Muscle layer of duodenum (tissue), 2 donors: ENCODE data around the gene DDX31.

Experiments used
- H3K27ac ChIP-seq: one replicate; pipeline ENCODE4 v1.7.0; 2013; ENCODE audit warnings: mild to moderate bottlenecking, low read length
- H3K27me3 ChIP-seq: one replicate; pipeline ENCODE4 v1.7.0; 2013; ENCODE audit warnings: low read depth, mild to moderate bottlenecking, control low read depth, low read length
- H3K36me3 ChIP-seq, 2 donors: one replicate each; pipeline ENCODE4 v1.7.0; 2013; ENCODE audit warnings: low read length in 2 of 2, control low read depth in 1 of 2, mild to moderate bottlenecking in 1 of 2; ENCODE audit not compliant: insufficient read depth in 2 of 2, control insufficient read depth in 1 of 2
- H3K4me1 ChIP-seq, 2 donors: one replicate each; pipeline ENCODE4 v1.7.0; 2013; ENCODE audit warnings: low read length in 2 of 2, mild to moderate bottlenecking in 2 of 2, control low read depth in 1 of 2, moderate library complexity in 1 of 2; ENCODE audit not compliant: insufficient read depth in 2 of 2, control insufficient read depth in 1 of 2
- H3K4me3 ChIP-seq, 2 donors: one replicate each; pipeline ENCODE4 v1.7.0; 2013; ENCODE audit warnings: low read length in 2 of 2, low read depth in 1 of 2, mild to moderate bottlenecking in 1 of 2
- H3K9me3 ChIP-seq, 2 donors: one replicate each; pipeline ENCODE4 v1.7.0; 2013; ENCODE audit warnings: low read length in 2 of 2, control low read depth in 1 of 2, mild to moderate bottlenecking in 1 of 2; ENCODE audit not compliant: control insufficient read depth in 1 of 2
- donor health status: healthy.

Gene DDX31

DNA sequence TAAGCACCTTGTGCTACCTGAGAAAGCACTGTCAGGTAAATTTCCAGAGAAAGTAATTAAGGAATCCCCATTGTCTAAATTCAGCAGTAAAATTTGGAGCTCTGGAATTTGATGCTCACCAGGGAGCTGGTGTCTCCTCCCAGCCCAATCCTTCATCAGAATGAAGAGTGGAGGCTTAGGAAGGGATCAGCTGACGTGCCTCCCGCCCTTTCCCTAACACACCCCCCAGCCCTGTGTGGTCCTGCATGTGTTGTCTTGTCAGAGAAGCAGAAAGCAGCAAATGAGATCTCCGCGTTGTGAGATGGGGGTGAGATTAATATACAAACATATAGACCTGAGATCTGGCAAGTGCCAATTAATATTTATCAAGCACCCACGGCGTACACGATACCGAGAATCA, 114.3 kb downstream of the DDX31 start:
- H3K27ac ChIP-seq = no peak overlapping the region
- no peak overlapping the region for H3K4me3 ChIP-seq
- H3K4me1 ChIP-seq = no peaks in the 10 kb centered on the region
- H3K36me3 ChIP-seq = no peaks in the 10 kb centered on the region
- H3K27me3 ChIP-seq = no peaks in the 10 kb centered on the region
- no peaks in the 10 kb centered on the region for H3K9me3 ChIP-seq

DNA sequence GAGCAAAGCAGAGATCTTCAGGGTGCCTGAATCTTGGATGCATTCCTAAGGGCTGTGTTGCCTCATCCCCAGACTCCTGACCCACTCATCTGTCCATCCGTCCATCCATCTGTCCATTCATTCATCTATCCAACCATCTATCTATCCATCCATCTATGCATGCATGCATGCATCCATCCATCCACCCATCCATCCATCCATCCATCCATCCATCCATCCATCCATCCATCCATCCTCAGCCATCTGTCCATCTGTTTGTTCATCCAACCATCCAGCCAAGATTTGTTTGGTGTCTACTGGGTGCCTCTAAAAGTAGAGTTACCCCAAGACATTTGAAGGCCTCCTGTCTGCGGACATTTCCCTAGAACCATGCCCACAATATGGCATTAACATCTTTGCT, 115.0 kb downstream of the DDX31 start:
- Histone ChIP-seq H3K4me3 (no peak overlapping the region), H3K27me3 (no peaks in the 10 kb centered on the region), H3K4me1 (no peaks in the 10 kb centered on the region), H3K36me3 (no peaks in the 10 kb centered on the region), H3K9me3 (no peaks in the 10 kb centered on the region), H3K27ac (no peak overlapping the region)

- no peak overlapping the region for H3K27ac ChIP-seq
These were observed 117.7 kb downstream of the DDX31 start for GRCh38 chr9:132552041-132552440.

DNA sequence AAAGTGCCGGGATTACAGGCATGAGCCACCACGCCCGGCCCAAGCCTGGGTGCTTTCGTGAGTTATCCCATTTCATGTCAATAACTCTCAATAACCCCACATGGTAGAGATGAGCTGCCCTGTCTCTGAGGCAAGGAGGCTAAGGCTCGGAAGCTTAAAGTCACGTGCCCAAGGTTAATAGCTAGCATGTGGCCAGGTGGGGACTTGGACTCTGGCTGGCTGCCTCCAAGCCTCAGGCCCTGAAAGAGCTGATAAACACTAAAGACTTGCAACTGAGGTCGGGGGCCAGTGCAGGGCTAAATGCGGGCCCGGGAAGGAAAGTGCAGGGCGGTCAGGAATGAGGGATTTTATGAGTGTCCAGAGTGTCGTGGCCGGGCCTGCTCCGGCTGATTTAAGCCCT, 118.2 kb downstream of the DDX31 start:
- H3K9me3 ChIP-seq = no peaks in the 10 kb centered on the region
- no peak overlapping the region for H3K27ac ChIP-seq
- no peaks in the 10 kb centered on the region for H3K36me3 ChIP-seq
- H3K27me3 ChIP-seq = no peaks in the 10 kb centered on the region
- no peak overlapping the region for H3K4me3 ChIP-seq
- H3K4me1 ChIP-seq = no peaks in the 10 kb centered on the region

More at GRCh38 chr9:132552041-132552440, 117.7 kb downstream of the DDX31 start:
- H3K9me3 ChIP-seq = no peaks in the 10 kb centered on the region
- no peak overlapping the region for H3K4me3 ChIP-seq
- no peaks in the 10 kb centered on the region for H3K27me3 ChIP-seq
- H3K36me3 ChIP-seq = no peaks in the 10 kb centered on the region
- no peaks in the 10 kb centered on the region for H3K4me1 ChIP-seq

- Histone ChIP-seq H3K36me3 (no peaks in the 10 kb centered on the region), H3K9me3 (no peaks in the 10 kb centered on the region), H3K27ac (no peak overlapping the region), H3K4me3 (no peak overlapping the region), H3K4me1 (peaks cover 0 to 12% of the 10 kb centered on the region in 2 donors), H3K27me3 (no peaks in the 10 kb centered on the region)
These were observed 120.8 kb downstream of the DDX31 start for GRCh38 chr9:132548751-132549640.

- H3K4me3 ChIP-seq = no peak overlapping the region
- peaks cover 0 to 12% of the 10 kb centered on the region in 2 donors for H3K4me1 ChIP-seq
- H3K27me3 ChIP-seq = no peaks in the 10 kb centered on the region
- H3K9me3 ChIP-seq = no peaks in the 10 kb centered on the region
- H3K36me3 ChIP-seq = no peaks in the 10 kb centered on the region
- H3K27ac ChIP-seq = no peak overlapping the region
These were observed 121.6 kb downstream of the DDX31 start for GRCh38 chr9:132547976-132548730.

GRCh38 chr9:132547436-132547835, 122.3 kb downstream of the DDX31 start:
- Histone ChIP-seq H3K9me3 (no peaks in the 10 kb centered on the region), H3K27me3 (no peaks in the 10 kb centered on the region)

GRCh38 chr9:132547052-132547431, 122.7 kb downstream of the DDX31 start:
- Histone ChIP-seq H3K36me3 (no peaks in the 10 kb centered on the region), H3K4me3 (no peak overlapping the region), H3K4me1 (peaks cover 0 to 12% of the 10 kb centered on the region in 2 donors), H3K27ac (no peak overlapping the region), H3K27me3 (no peaks in the 10 kb centered on the region), H3K9me3 (no peaks in the 10 kb centered on the region)

More at GRCh38 chr9:132547436-132547835, 122.3 kb downstream of the DDX31 start:
- no peak overlapping the region for H3K27ac ChIP-seq
- peaks cover 0 to 12% of the 10 kb centered on the region in 2 donors for H3K4me1 ChIP-seq
- no peaks in the 10 kb centered on the region for H3K36me3 ChIP-seq
- H3K4me3 ChIP-seq = no peak overlapping the region

DNA sequence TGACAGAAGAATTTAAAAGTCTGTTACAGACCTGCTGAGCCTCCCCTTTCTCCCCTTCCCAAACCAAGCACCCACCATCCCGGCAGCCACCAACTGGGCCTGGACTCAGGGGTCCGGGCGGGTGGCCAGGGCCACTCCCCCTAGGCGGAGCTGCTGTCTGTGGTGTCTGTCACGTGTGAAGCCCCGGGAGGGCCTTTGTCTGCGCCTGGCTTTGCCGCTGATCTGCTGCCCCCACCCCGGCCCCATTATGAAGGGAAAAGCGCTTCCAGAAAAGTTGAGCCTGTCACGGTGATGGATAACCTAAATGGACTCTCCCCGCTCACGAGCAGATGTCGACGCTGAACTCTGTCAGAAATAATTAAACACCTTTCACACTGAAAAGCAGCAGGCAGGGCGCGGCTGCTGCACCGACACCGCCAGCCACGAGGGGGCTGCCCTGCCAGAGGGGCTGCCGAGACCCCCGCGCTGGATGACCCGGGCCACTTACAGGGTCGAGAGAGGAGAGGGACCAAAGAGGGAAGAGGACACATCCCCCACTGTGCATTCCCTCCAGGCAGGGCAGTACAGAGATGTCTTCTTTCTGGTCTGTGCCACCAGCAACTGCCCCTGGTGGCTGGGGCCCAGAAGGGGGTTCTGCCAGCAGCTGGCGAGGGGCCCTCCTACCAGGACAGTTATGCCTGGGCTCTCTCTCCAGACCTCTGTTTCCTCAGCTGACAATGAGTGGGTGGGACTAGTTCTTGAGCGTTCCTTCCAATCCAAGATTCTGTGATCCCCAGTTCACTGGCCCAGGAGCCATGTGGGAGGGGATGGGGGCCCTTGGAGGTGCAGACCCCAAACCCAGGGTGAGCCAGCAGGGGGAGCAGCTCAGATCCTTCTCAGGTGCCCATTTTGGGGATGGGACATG, 123.4 kb downstream of the DDX31 start:
- Histone ChIP-seq H3K27ac (no peak overlapping the region), H3K9me3 (no peaks in the 10 kb centered on the region), H3K4me3 (peak overlapping the region in 1 of 2 donors; percentile 56), H3K4me1 (peaks cover 0 to 12% of the 10 kb centered on the region in 2 donors), H3K36me3 (no peaks in the 10 kb centered on the region), H3K27me3 (no peaks in the 10 kb centered on the region)

DNA sequence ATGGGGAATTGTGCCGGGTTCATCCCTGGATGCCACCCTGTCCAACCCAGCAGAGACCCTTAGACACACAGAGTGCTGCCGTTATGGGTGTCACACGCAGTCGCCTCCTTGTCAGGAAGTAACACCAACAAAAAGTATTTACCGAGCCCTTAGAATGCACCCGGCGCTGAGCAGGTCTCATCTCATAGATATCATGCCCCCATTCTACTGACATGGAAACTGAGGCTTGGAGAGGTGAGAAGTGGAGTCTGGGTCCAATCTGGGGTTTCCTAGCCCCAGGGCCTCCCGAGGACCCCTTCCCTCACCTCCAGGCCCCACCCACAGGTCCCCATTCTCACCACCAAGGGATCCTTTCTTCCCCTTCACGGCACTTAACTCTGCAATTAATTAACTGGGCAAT, 124.2 kb downstream of the DDX31 start:
- Histone ChIP-seq H3K4me3 (no peak overlapping the region), H3K27me3 (no peaks in the 10 kb centered on the region), H3K4me1 (peaks cover 0 to 12% of the 10 kb centered on the region in 2 donors), H3K36me3 (no peaks in the 10 kb centered on the region), H3K9me3 (no peaks in the 10 kb centered on the region), H3K27ac (no peak overlapping the region)

- H3K36me3 ChIP-seq = no peaks in the 10 kb centered on the region
- no peak overlapping the region for H3K4me3 ChIP-seq
- H3K9me3 ChIP-seq = no peaks in the 10 kb centered on the region
- no peak overlapping the region for H3K27ac ChIP-seq
- H3K27me3 ChIP-seq = no peaks in the 10 kb centered on the region
- peaks cover 0 to 15% of the 10 kb centered on the region in 2 donors for H3K4me1 ChIP-seq
These were observed 125.8 kb downstream of the DDX31 start for GRCh38 chr9:132543960-132544359.
